ENCODE data around the gene RNF144B. TPM values are rescaled to one million over a fixed set of nuclear protein-coding genes. Genes with fewer than 3 reads are reported as not detected.

RNF144B gene
- total and polyA plus RNA-seq, 9 of the 15 experiments (the other 6 are each of a cell fraction or from before 2014, with no cell fraction given) = 0.01 TPM; not detected in 8

DNA sequence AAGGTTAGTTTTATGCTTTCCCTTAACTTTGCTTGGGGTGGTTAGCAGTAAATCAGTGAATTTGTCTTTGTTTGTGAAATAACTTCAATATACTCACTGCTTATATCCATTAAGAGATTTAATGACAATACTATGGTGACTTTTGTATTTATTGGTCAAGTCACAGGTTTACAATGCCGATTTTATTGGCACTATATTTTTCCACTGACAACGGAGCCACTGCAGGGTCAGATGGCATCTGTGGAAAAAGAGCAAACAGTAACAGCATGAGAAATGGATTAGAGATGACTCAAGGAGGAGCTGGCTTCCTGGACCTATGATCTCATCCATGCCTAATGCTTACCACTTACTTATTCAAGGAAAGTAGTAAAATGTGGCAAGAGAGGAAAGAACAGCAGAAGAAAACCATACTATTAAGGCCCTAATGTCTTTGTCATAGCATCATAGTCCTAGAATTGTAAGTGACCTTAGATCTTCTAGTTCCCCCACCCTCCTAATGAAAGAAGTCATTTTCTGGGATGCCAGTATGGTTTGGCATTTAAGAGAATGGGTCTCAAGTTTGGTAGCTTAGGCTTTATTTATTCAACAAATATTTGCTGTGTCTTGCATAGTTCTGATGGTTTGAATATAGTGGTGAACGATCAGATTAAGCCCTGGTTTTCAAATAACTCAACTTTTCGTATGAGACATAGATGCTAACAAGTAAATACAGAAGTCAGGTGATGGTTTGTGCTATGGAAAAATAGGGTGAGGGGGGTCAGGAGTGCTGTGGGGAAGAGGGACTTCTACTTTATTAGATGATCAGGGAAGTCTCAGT, 18.5 kb downstream of the RNF144B start:
- CTCF ChIA-PET (ENCODE audit: low intra/inter-chr PET ratio) = no interaction called here
- Histone ChIP-seq H3K9ac (ENCODE audit: insufficient read depth in 1 of 2, low read depth in 2 of 2, low read length in 2 of 2) (no peak overlapping the region), H3K4me2 (ENCODE audit: insufficient read depth, low read length) (no peak overlapping the region), H3K27ac (ENCODE audit: extremely low read depth, low read depth, low read length) (no peak overlapping the region), H3K4me1 (replicated peaks in 1 of 2; ENCODE audit: control insufficient read depth in 2 of 2, insufficient read depth in 2 of 2, low read length in 2 of 2) (no peaks in the 10 kb centered on the region), H3K27me3 (ENCODE audit: control insufficient read depth in 2 of 2, insufficient read depth in 2 of 2, low read length in 2 of 2) (peaks cover 0 to 6% of the 10 kb centered on the region in 2 experiments; a peak in 3 of 5 replicates), H3K4me3 (no peak overlapping the region), H3K79me2 (ENCODE audit: control insufficient read depth, insufficient read depth, low read length) (no peaks in the 10 kb centered on the region), H4K20me1 (replicated peaks; ENCODE audit: control insufficient read depth, insufficient read depth, low read length) (no peaks in the 10 kb centered on the region), H2AFZ (ENCODE audit: low read depth, low read length) (no peak overlapping the region), H3K9me3 (replicated peaks; ENCODE audit: control insufficient read depth, insufficient read depth, low read depth, low read length) (no peaks in the 10 kb centered on the region), H3K9me1 (ENCODE audit: control insufficient read depth, insufficient read depth, low read length) (no peaks in the 10 kb centered on the region), H3K36me3 (ENCODE audit: control insufficient read depth, insufficient read depth, low read length) (no peaks in the 10 kb centered on the region)
- in situ Hi-C loops (cut with MboI) = no loop called here
- DNase-seq (ENCODE audit: extremely low read depth in 1 of 4, low spot score in 3 of 4) (no peak), ATAC-seq (no peak), FAIRE-seq (no peak)
- no TSS peak for BruUV-seq (replicated peaks)
- WGBS (ENCODE audit: insufficient coverage, low coverage, missing lambda C conversion rate) = under 1% methylated on average over 4 of the region's 4 CpGs
- POLR2A ChIA-PET = no interaction called here
- intact Hi-C loops (cut with micrococcal nuclease) = no loop called here
- TF ChIP-seq PHF21A (IDR thresholded peaks at IDR 0.05; ENCODE audit: borderline replicate concordance, low read depth) = no peak
- TF ChIP-seq DIDO1 (tag; IDR thresholded peaks at IDR 0.05; ENCODE audit: low read depth) = no peak
- no peak for TF ChIP-seq TGIF2 (CRISPR knock-in tag; IDR thresholded peaks at IDR 0.05)
- TF ChIP-seq BHLHE40 (IDR thresholded peaks at IDR 0.05; ENCODE audit: low read length) = no peak
- TF ChIP-seq, protein P1, sequence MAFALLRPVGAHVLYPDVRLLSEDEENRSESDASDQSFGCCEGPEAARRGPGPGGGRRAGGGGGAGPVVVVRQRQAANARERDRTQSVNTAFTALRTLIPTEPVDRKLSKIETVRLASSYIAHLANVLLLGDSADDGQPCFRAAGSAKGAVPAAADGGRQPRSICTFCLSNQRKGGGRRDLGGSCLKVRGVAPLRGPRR (CRISPR knock-in tag; IDR thresholded peaks at IDR 0.05) = no peak
- TF ChIP-seq PRPF4 (IDR thresholded peaks at IDR 0.05; ENCODE audit: insufficient read depth, low read depth, low read length, poor library complexity, severe bottlenecking) = no peak

Data from K562 (cell line).